MM.1S (cell line): ENCODE data around the gene SLC26A8.

Experiments used
- EZH2 ChIP-seq: fragments of 300-600 bp; sonication (generic); optimal IDR thresholded peaks from 2 replicates; pipeline ENCODE3; 2017; ENCODE audit warnings: low read depth, mild to moderate bottlenecking, antibody characterized with exemption, low read length, mixed read lengths
- TF ChIP-seq, protein P1 (sequence below): fragments of 300-600 bp; sonication (generic); IDR thresholded peaks from 2 replicates; pipeline ENCODE4 v1.5.1; 2016; ENCODE audit warnings: antibody characterized with exemption, low read length, mixed read lengths

DNA sequence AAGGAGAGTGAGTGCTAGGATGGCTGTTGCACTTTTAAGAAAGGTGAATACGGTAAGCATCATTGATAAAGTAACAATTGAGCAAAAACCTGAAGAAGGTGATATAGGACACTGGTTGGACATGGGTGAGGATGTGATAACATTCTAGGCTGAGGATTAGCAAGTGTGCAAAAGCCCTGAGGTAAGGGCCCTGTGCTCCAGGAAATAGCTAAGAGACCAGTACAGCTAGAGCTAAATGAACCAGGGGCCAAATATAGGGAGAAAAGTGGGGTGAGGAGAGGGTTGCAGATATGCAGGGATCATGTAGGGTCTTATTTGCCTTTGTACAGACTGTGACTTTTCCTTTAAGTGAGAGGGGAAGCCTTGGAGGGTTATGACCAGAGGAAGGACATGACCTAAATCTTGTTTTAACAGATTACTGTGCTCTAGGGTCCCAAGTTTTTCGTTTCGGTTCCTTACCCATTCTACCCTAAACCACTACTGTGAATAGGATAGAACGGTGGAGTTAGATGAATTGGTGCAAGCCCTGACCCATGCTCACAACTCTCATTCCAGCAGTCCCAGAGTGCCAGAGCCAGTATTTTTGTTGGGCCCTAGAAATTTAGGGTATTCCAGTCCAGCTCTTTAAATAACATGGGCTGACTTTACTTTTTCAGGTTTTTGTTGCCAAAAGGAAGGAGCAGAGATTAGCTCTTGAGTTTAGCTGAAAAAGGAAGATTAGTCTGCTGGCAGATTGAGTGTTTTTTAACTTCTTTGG is 13.9 kb upstream of the SLC26A8 start:
- TF ChIP-seq, protein P1, sequence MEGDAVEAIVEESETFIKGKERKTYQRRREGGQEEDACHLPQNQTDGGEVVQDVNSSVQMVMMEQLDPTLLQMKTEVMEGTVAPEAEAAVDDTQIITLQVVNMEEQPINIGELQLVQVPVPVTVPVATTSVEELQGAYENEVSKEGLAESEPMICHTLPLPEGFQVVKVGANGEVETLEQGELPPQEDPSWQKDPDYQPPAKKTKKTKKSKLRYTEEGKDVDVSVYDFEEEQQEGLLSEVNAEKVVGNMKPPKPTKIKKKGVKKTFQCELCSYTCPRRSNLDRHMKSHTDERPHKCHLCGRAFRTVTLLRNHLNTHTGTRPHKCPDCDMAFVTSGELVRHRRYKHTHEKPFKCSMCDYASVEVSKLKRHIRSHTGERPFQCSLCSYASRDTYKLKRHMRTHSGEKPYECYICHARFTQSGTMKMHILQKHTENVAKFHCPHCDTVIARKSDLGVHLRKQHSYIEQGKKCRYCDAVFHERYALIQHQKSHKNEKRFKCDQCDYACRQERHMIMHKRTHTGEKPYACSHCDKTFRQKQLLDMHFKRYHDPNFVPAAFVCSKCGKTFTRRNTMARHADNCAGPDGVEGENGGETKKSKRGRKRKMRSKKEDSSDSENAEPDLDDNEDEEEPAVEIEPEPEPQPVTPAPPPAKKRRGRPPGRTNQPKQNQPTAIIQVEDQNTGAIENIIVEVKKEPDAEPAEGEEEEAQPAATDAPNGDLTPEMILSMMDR, result no peak
- TF ChIP-seq EZH2, result no peak
